GM19467 (cell line): ENCODE data around the gene MDK.
"Not testable (repeated sequence)": the region's sequence is repeated elsewhere in the genome, so short reads cannot be mapped to it uniquely, and the experiment has no call there.

Experiments used
- ATAC-seq: cut with Tn5 transposase; IDR thresholded peaks from one replicate; pipeline ENCODE4 v1.9.1; 2021; ENCODE audit warnings: mild to moderate bottlenecking, moderate library complexity; ENCODE audit not compliant: unreplicated experiment

MDK gene

DNA sequence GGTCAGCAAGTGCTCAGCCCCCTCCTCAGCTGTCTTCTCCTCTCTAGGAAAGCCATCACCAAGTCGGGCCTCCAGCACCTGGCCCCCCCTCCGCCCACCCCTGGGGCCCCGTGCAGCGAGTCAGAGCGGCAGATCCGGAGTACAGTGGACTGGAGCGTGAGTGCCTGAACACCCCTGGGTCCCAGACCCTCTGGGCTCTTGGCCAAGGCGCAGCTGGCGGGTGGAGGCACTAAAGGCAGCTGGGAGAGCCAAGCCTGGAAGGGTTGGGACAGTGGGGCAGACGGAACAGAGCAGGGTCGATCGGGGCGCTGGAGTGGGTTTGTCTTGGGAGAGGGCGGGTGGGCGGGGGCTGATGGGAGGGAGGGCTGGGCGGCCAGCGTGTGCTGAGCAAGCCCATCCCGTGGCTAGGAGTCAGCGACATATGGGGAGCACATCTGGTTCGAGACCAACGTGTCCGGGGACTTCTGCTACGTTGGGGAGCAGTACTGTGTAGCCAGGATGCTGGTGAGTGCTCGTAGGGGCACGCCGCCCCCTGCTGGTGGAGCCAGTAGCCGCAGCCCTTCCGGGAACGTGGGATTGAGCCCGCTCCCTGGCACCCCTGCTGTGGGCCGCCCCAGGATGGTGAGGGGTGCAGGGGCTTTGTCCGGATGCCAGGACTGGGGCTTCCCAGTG is 14.1 kb upstream of the MDK start:
- ATAC-seq: peak; percentile 56

- no peak for ATAC-seq
Observed at GRCh38 chr11:46367916-46368267, 13.6 kb upstream of the MDK start.

- ATAC-seq: no peak
Observed at GRCh38 chr11:46369458-46370152, 11.9 kb upstream of the MDK start.

GRCh38 chr11:46370253-46370652 is 11.2 kb upstream of the MDK start:
- ATAC-seq: no peak

GRCh38 chr11:46371262-46371661 is 10.2 kb upstream of the MDK start:
- not testable (repeated sequence) for ATAC-seq

DNA sequence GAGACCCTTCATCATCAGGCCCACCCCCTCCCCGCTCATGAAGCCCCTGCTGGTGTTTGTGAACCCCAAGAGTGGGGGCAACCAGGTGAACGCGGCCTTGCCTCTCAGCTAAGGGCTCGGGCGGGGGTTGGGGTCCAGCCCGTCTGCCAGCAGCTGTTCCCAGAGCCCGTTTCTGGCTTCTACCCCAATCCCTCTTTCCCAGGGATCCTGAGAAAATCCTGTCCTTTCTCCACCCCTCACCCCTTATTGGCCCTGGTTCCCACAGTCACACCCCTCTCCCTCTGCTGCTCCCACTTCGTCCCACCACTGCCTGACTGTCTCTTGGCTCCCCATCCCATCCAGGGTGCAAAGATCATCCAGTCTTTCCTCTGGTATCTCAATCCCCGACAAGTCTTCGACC is 9.4 kb upstream of the MDK start:
- no peak for ATAC-seq

GRCh38 chr11:46372501-46372900 is 9.0 kb upstream of the MDK start:
- ATAC-seq: not testable (repeated sequence)

GRCh38 chr11:46373787-46374740 is 7.4 kb upstream of the MDK start:
- no peak for ATAC-seq

- ATAC-seq: no peak
Observed at GRCh38 chr11:46374815-46375214, 6.7 kb upstream of the MDK start.

- no peak for ATAC-seq
Observed at GRCh38 chr11:46375392-46376101, 5.9 kb upstream of the MDK start.

GRCh38 chr11:46376258-46377050 is 5.0 kb upstream of the MDK start:
- ATAC-seq: no peak

DNA sequence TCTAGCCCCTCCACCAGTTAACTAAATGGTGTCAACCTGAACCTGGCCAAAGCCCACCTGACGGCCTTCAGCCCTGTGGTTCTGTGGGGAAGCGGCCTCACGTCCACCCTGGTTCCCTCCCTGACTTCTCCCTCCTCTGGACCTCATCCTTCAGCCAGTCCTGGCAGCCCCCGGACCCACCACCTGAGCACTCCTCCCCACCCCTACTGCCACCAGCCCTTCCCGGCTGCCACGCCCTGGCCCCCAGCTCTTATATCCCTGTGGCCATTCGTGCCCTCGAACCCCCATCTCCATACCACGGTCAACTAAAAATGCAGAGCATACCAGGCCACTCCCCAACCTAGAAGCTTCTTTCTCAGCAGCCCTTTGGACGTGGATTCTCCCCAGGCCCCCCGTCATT is 4.2 kb upstream of the MDK start:
- ATAC-seq: no peak

DNA sequence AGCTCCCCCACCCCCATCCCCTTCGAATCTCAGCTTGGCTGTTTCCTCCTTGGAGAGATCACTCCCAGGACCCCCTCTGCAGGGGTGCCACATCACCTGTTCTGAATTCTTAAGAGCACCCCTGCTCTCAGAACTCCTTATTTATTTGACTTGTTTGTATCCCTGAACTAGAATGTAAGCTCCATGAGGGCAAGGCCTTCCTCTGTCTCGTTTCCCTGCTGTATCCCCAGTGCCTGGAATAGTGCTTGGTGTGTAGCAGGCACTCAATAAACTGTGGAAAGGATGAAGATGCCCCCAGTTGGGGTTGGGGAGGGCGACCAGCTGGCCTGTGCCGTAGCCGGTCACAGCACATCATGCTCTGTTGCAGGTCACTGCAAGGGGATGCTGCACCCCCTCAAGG is 3.6 kb upstream of the MDK start:
- ATAC-seq: no peak

DNA sequence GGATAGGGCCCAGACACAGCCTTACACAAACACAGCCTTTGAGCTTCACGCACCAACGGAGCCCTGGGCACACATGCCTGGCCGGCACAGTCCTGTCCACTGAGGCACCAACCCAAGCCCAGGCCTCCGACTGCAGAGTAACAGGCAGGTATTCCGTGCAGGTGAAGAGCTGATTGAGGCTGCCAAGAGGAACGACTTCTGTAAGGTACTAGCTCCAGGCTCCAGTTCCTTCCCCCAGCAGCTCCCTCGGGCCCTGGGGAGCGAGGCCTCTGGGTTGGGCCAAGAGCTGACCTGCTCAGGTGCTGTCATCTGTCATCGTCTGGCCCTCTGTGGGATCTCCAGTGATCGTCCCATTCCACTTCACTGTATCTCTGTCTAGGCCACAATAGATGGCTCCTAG is 3.2 kb upstream of the MDK start:
- ATAC-seq: no peak

- no peak for ATAC-seq
Observed at GRCh38 chr11:46378811-46379481, 2.5 kb upstream of the MDK start.

- not testable (repeated sequence) for ATAC-seq
Observed at GRCh38 chr11:46379482-46380293, 1.8 kb upstream of the MDK start.

DNA sequence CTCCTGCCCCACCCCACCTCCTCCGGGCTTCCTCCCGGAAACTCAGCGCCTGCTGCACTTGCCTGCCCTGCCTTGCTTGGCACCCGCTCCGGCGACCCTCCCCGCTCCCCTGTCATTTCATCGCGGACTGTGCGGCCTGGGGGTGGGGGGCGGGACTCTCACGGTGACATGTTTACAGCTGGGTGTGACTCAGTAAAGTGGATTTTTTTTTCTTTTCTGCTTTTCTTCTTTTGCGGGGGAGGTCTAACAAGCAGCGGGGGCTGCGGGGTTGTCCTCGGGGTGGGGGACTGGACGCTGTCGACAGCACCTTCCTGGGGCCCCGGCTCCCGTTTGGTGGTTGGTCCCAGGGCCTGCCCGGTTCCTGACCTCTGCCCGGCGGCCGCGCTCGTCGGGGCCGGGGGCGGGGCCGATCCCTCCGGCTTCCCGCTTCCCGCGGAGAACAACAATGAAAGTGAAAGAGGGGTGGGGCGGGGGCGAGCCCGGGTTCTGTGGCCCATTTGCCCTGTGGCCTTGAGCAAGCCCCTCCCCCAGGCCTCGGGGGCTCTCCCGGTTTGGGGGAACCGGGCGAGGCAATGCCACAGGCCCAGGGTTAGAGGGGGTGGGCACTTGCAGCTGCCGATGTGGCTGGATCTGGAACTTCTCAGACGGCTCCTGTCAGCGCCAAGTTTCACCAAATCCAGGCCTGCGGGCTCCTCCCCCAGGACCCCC is 975 bp upstream of the MDK start:
- ATAC-seq: no peak
